Raji (cell line): ENCODE data around the gene L3MBTL2.

ENCODE experiments used
- POLR2A ChIP-seq: IDR thresholded peaks from 2 replicates; pipeline ENCODE4 v1.6.1; 2011; ENCODE audit warnings: low read depth, low read length, control low read depth; ENCODE audit not compliant: insufficient read depth

L3MBTL2 gene

DNA sequence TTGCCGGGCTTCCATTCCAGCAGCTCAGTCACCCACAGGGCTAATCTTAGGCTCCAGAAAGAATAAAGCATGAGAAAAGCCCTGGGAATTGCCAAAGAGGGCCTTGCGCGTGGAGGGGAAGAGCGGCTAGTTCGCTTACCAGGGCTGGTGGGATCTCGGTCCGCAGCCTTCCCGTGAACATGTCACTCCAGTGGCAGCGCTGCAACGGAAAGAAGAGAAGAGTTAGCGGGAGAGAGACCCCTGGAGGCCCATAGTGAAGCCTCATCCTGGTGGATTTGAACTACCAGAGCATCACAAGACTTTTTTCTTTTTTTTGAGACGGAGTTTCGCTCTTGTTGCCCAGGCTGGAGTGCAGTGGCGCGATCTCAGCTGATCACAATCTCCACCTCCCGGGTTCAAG is 62.8 kb downstream of the L3MBTL2 start:
- TF ChIP-seq POLR2A, result no peak

DNA sequence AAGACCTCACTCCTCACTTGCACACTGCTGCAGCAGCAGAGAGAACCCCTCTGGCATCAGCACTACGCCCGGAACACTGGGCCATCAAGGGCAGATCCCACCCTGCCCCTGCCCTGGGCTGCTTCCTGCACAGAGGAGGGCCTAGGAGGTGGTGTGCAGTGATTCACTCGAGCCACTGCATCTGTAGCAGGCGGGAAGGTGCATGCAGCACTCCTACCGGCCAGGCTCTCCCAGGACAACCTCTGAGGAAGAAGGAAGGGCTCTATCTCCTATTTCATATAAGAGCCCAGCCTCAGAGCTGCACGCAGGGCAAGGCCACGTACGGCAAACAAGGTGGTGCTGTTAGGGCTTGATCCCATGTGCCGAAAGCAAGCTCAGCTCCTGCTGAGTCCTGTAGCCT is 66.7 kb downstream of the L3MBTL2 start:
- TF ChIP-seq POLR2A, result no peak

DNA sequence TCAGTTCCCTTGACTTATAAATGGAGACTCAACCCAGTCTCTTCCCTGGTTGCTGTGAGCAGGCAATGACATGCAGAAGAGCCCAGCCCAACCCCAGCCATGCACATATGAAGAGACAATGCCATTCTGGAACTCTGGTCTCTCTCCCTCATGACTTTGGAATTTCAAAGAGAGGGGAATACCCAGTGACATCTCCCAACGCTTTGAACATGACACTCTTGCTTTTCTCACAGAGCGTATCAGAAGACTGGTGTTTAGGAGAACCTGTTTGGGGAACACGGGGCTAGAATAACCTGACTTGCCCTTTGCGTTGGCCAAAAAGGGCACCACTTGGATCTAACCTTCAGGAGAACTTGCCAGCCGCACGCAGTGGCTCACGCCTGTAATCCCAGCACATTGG is 68.0 kb downstream of the L3MBTL2 start:
- no peak for TF ChIP-seq POLR2A

DNA sequence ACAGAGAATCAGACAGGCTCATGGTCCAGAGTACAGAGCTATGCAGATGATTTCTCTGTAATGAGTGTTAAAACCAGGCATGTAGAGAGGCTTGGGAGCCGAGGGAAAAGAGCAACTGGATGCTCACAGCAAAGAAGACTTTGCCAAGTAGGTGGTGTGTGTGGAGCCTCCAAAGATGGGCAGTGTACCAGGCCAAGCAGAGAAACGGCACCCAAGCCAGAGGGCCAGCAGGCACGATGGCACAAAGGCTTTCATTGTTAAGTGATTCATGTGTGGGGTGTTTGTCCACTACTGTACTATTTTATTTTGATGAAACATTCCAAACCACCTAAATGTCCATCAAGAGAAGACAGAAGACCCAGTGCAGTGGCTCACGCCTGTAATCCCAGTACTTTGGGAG is 69.7 kb downstream of the L3MBTL2 start:
- TF ChIP-seq POLR2A, result no peak

GRCh38 chr22:41280065-41280464 is 75.0 kb downstream of the L3MBTL2 start:
- no peak for TF ChIP-seq POLR2A

DNA sequence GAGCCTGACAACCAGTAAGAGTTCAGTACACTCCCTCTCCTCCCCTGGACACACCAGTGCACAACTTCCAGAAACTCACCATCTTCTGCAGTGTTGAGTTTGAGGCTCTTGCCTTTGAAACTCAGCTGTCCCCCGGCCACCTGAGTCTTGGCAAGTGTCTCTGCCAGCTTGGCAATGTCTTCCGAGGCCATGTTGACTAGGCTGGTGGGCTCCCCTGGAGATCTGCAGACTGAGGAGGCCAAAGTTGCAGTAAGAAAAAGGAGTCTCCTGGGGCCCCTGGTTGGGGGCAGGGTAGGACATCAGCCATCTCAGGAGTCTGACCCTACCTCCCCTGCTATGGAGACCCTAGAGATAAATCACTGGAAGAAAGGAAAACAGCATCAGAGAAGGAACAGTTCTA is 75.7 kb downstream of the L3MBTL2 start:
- TF ChIP-seq POLR2A, result no peak
